NCI-H2196 (cell line): ENCODE data around the gene EIF2D.
A peak's percentile ranks its signal among the peaks of the same experiment; 100 is the strongest.
"Not testable (repeated sequence)": the region's sequence is repeated elsewhere in the genome, so short reads cannot be mapped to it uniquely, and the experiment has no call there.

Source experiments
- DNase-seq: peaks from one replicate; lab custom pipeline; 2025; ENCODE audit not compliant: unreplicated experiment; lab: John Stamatoyannopoulos, UW

The EIF2D gene

GRCh38 chr1:206587904-206588303 lies 24.4 kb downstream of the EIF2D start:
- DNase-seq = no peak

GRCh38 chr1:206586501-206587445 lies 25.5 kb downstream of the EIF2D start:
- DNase-seq = no peak

GRCh38 chr1:206584683-206585082 lies 27.6 kb downstream of the EIF2D start:
- DNase-seq = no peak

- DNase-seq = peak; percentile 75
Observed at GRCh38 chr1:206583707-206584648, 28.3 kb downstream of the EIF2D start.

- no peak for DNase-seq
Observed at GRCh38 chr1:206582971-206583706, 29.1 kb downstream of the EIF2D start.

- DNase-seq = no peak
Observed at GRCh38 chr1:206582537-206582936, 29.7 kb downstream of the EIF2D start.

GRCh38 chr1:206581571-206581981 lies 30.7 kb downstream of the EIF2D start:
- DNase-seq = no peak

- DNase-seq = not testable (repeated sequence)
Observed at GRCh38 chr1:206581114-206581497, 31.2 kb downstream of the EIF2D start.

- DNase-seq = no peak
Observed at GRCh38 chr1:206580438-206581113, 31.7 kb downstream of the EIF2D start.

- no peak for DNase-seq
Observed at GRCh38 chr1:206579747-206580437, 32.4 kb downstream of the EIF2D start.

- no peak for DNase-seq
Observed at GRCh38 chr1:206578978-206579374, 33.3 kb downstream of the EIF2D start.

- DNase-seq = no peak
Observed at GRCh38 chr1:206578068-206578977, 33.9 kb downstream of the EIF2D start.

- no peak for DNase-seq
Observed at GRCh38 chr1:206577626-206578025, 34.6 kb downstream of the EIF2D start.

GRCh38 chr1:206575894-206576737 lies 36.1 kb downstream of the EIF2D start:
- DNase-seq = no peak

GRCh38 chr1:206575165-206575893 lies 36.9 kb downstream of the EIF2D start:
- no peak for DNase-seq

GRCh38 chr1:206573762-206574161 lies 38.5 kb downstream of the EIF2D start:
- no peak for DNase-seq

GRCh38 chr1:206573319-206573718 lies 38.9 kb downstream of the EIF2D start:
- no peak for DNase-seq
